SK-N-MC (cell line): ENCODE results near the gene UBE3B.

Source experiments
- EZH2 ChIP-seq: fragments of 200-600 bp; sonication (generic); IDR thresholded peaks from one replicate; pipeline ENCODE4 v1.6.1; 2017; ENCODE audit warnings: antibody characterized with exemption
- FOXP2 ChIP-seq: optimal IDR thresholded peaks from 2 replicates; pipeline ENCODE3; 2011; ENCODE audit warnings: mild to moderate bottlenecking, moderate library complexity; ENCODE audit not compliant: insufficient read depth; ENCODE audit errors: extremely low read length, control extremely low read depth
- POLR2AphosphoS5 ChIP-seq: IDR thresholded peaks from 2 replicates; pipeline ENCODE4 v1.6.1; 2012; ENCODE audit warnings: mild to moderate bottlenecking, low read depth, low read length, borderline replicate concordance

GRCh38 chr12:109466305-109466704 is 11.1 kb upstream of the UBE3B start:
- TF ChIP-seq EZH2 (no peak), POLR2AphosphoS5 (no peak), FOXP2 (no peak)
